Spleen (tissue), 11 donors: Measurements from ENCODE around the gene PTPRN2. TPM values are rescaled to one million over a fixed set of nuclear protein-coding genes. Genes with fewer than 3 reads are reported as not detected.

Experiments used
- DNase-seq: peaks from one replicate; pipeline ENCODE4 v3.0.0-alpha.2; 2020
- H3K27ac ChIP-seq, 8 donors: fragments of 200-600 bp; sonication (generic) in 7 of 8; 1 replicate in 4 of 8; 2 replicates in 4 of 8; pipeline versions ENCODE4 v1.5.0 to v1.8.0; 2016 to 2021; ENCODE audit warnings: inconsistent platforms in 4 of 8, mild to moderate bottlenecking in 4 of 8, moderate library complexity in 1 of 8
- H3K27me3 ChIP-seq, 7 donors: fragments of 200-600 bp; sonication (generic) in 6 of 7; replicated peaks in 1 of 7; 1 replicate in 4 of 7; 2 replicates in 3 of 7; pipeline versions ENCODE4 v1.5.0 to v1.8.0; 2016 to 2021; ENCODE audit warnings: inconsistent platforms in 3 of 7, mild to moderate bottlenecking in 1 of 7
- H3K36me3 ChIP-seq, 6 donors: fragments of 200-600 bp; sonication (generic) in 5 of 6; 1 replicate in 4 of 6; 2 replicates in 2 of 6; pipeline versions ENCODE4 v1.5.0 to v1.8.0; 2016 to 2021; ENCODE audit warnings: inconsistent platforms in 2 of 6
- H3K4me1 ChIP-seq, 6 donors: fragments of 200-600 bp; sonication (generic) in 5 of 6; 1 replicate in 3 of 6; 2 replicates in 3 of 6; pipeline versions ENCODE4 v1.5.0 to v1.8.0; 2016 to 2021; ENCODE audit warnings: inconsistent platforms in 3 of 6
- H3K4me3 ChIP-seq, 8 donors: fragments of 200-600 bp; sonication (generic) in 7 of 8; 1 replicate in 4 of 8; 2 replicates in 4 of 8; pipeline versions ENCODE4 v1.5.0 to v1.8.0; 2016 to 2021; ENCODE audit warnings: inconsistent platforms in 4 of 8, mild to moderate bottlenecking in 4 of 8, moderate library complexity in 2 of 8
- H3K9me3 ChIP-seq, 8 donors: fragments of 200-600 bp; sonication (generic) in 7 of 8; 1 replicate in 4 of 8; 2 replicates in 4 of 8; pipeline versions ENCODE4 v1.5.0 to v1.8.0; 2016 to 2021; ENCODE audit warnings: inconsistent platforms in 4 of 8
- CTCF ChIP-seq, 11 experiments: fragments of 200-600 bp in 7 of 11; fragments of 450-650 bp in 4 of 11; sonication (generic) in 4 of 11; IDR thresholded peaks in 8 of 11; conservative IDR thresholded peaks in 3 of 11; 1 replicate in 7 of 11; 2 replicates in 4 of 11; pipeline versions ENCODE4 v1.4.0 to v1.8.0; 2016 to 2021; ENCODE audit warnings: antibody characterized with exemption in 11 of 11, inconsistent platforms in 4 of 11, mild to moderate bottlenecking in 1 of 11
- POLR2A ChIP-seq, 3 donors: fragments of 450-650 bp; IDR thresholded peaks; one replicate each; pipeline ENCODE4 v1.5.1; 2017; ENCODE audit warnings: antibody characterized with exemption in 3 of 3, mild to moderate bottlenecking in 1 of 3
- POLR2AphosphoS5 ChIP-seq, 3 donors: sonication (generic); formaldehyde crosslinking; IDR thresholded peaks; one replicate each; pipeline ENCODE4 v1.5.1; 2017; ENCODE audit warnings: antibody characterized with exemption in 3 of 3
- WGBS, 5 donors: extraction: QIAGEN DNeasy Blood & Tissue Kit in 3 of 5; methylation state at CpG; one replicate each; pipeline versions ENCODE4 v1.1.5 to v1.1.7; 2013 to 2018; 5-methylcytosine and 5-hydroxymethylcytosine counted together
- intact Hi-C: fragments of 100-400 bp; cut with DNase I; formaldehyde crosslinking; loops from one replicate; pipeline ENCODE4 v1.15.0; 2023; ENCODE audit warnings: low total_unique reads
- polyA plus RNA-seq, 3 donors: library from polyadenylated mRNA; stranded (reverse); fragments of 200-250 nt; gene quantifications; one replicate each; pipeline ENCODE4 v1.2.1, GENCODE V29; 2013
- total RNA-seq, 7 donors: library from RNA; depleted of rRNA in 3 of 7; stranded (reverse); fragments of >200 nt in 3 of 7; fragmentation: NEBNext Ultra II Directional in 4 of 7; extraction: Animal tissue kit (Norgen Biotek cat#: 25700) in 4 of 7; gene quantifications; one replicate each; pipeline versions ENCODE4 v1.1.0 to v1.2.1, GENCODE V29; 2016 to 2021
- donor health status: healthy with polysubstance abuse.
- donor health status: DM: no; HTN: no; CAD: no; lungs with moderate emphysema.
- donor health status: DM: no; HTN: no; CAD: no.
- donor health status: Bipolar disorder and iron deficiency.
- donor health status: healthy.
- donor health status: DM: no; HTN: no; CAD: no.
- donor health status: DM: yes; HTN: yes; CAD: no.

PTPRN2 gene
- total and polyA plus RNA-seq, 10 donors: 7.0 to 22.8 (median 16.8) TPM

- Histone ChIP-seq H3K4me3 (no peak overlapping the region), H3K9me3 (no peaks in the 10 kb centered on the region), H3K27ac (no peak overlapping the region), H3K36me3 (no peaks in the 10 kb centered on the region), H3K4me1 (no peaks in the 10 kb centered on the region), H3K27me3 (peaks cover 0 to 4% (median 0%) of the 10 kb centered on the region in 7 donors)
- intact Hi-C loops: no loop called here
- 90 to 99% (median 96%) methylated on average over 6 of the region's 6 CpGs for WGBS, 5 donors
- no peak for DNase-seq
- TF ChIP-seq POLR2A (IDR thresholded peaks at IDR 0.05) (no peak), CTCF (IDR thresholded peaks at IDR 0.05 in 8 of 11, conservative IDR thresholded peaks at IDR 0.05 in 3 of 11) (no peak), POLR2AphosphoS5 (IDR thresholded peaks at IDR 0.05) (no peak)
These were observed 172.3 kb downstream of the PTPRN2 start for GRCh38 chr7:158415316-158415715.

DNA sequence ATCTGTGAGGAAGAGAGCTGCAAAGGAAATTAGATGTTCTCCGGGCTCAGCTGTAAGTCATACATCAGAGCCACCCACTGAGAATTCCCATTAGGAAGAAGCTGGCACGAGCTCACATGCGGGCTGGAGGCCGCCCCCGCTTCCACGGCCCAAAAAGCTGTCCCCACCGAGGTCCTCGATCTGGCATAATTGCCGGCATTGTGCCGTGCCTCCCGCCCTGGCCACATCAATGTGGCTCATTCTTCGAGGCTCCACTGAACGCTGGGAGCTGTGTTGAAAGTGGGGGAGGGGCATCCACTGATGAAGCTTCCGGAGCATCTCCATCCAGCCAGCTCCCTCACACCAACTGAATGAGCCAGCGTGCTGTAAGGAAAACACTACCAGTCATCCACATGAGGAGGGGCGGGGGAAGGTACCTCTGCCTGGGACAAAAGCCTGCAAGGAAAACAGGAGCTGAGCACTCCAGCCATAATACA, 173.1 kb downstream of the PTPRN2 start:
- 83 to 93% (median 85%) methylated on average over 16 of the region's 16 CpGs for WGBS, 5 donors
- Histone ChIP-seq H3K27ac (no peak overlapping the region), H3K36me3 (no peaks in the 10 kb centered on the region), H3K4me3 (no peak overlapping the region), H3K27me3 (peaks cover 0 to 4% (median 0%) of the 10 kb centered on the region in 7 donors), H3K9me3 (no peaks in the 10 kb centered on the region), H3K4me1 (no peaks in the 10 kb centered on the region)
- intact Hi-C loops: no loop called here
- TF ChIP-seq POLR2AphosphoS5 (IDR thresholded peaks at IDR 0.05) (no peak), CTCF (IDR thresholded peaks at IDR 0.05 in 8 of 11, conservative IDR thresholded peaks at IDR 0.05 in 3 of 11) (no peak), POLR2A (IDR thresholded peaks at IDR 0.05) (no peak)
- no peak for DNase-seq

GRCh38 chr7:158414002-158414401, 173.6 kb downstream of the PTPRN2 start:
- WGBS, 5 donors: 79 to 91% (median 85%) methylated on average over 11 of the region's 11 CpGs

More at GRCh38 chr7:158414002-158414401, 173.6 kb downstream of the PTPRN2 start:
- intact Hi-C loops: no loop called here
- H3K27me3 ChIP-seq: peaks cover 0 to 4% (median 0%) of the 10 kb centered on the region in 7 donors
- TF ChIP-seq POLR2AphosphoS5 (IDR thresholded peaks at IDR 0.05) (no peak), CTCF (IDR thresholded peaks at IDR 0.05 in 8 of 11, conservative IDR thresholded peaks at IDR 0.05 in 3 of 11) (no peak), POLR2A (IDR thresholded peaks at IDR 0.05) (no peak)
- H3K4me1 ChIP-seq: no peaks in the 10 kb centered on the region
- no peak overlapping the region for H3K27ac ChIP-seq
- no peaks in the 10 kb centered on the region for H3K36me3 ChIP-seq
- no peak for DNase-seq
- H3K4me3 ChIP-seq: no peak overlapping the region
- H3K9me3 ChIP-seq: no peaks in the 10 kb centered on the region
